WTC11 (cell line): ENCODE data around the gene GRM8. TPM values are rescaled to one million over a fixed set of nuclear protein-coding genes. Genes with fewer than 3 reads are reported as not detected.

Experiments used
- ATAC-seq: fragments of 200-7000 bp; cut with Tn5 transposase; 2 replicates; pipeline ENCODE4 v1.10.0; 2021; ENCODE audit warnings: mild to moderate bottlenecking, moderate library complexity
- CTCF ChIA-PET: fragments of 300-600 bp; sonication (Branson Sonifier 250); formaldehyde crosslinking; loops from one replicate; lab custom pipeline; 2021; ENCODE audit warnings: antibody characterized with exemption; lab: Charles Lee
- POLR2A ChIA-PET: fragments of 350-600 bp; sonication (Branson Sonifier 250); formaldehyde crosslinking; loops from one replicate; lab custom pipeline; 2021; ENCODE audit warnings: antibody characterized with exemption; lab: Charles Lee
- DNase-seq: peaks from one replicate; pipeline ENCODE4 v3.0.0; 2021; ENCODE audit warnings: low spot score
- H3K27ac Mint-ChIP-seq: 2 replicates; pipeline ENCODE4 v1.8.0; 2021; ENCODE audit warnings: mixed read lengths
- H3K27me3 Mint-ChIP-seq: 2 replicates; pipeline ENCODE4 v1.8.0; 2021; ENCODE audit warnings: low read depth, mild to moderate bottlenecking, moderate library complexity, mixed read lengths
- H3K36me3 Mint-ChIP-seq: 2 replicates; pipeline ENCODE4 v1.8.0; 2021; ENCODE audit warnings: mixed read lengths
- H3K4me1 Mint-ChIP-seq: 2 replicates; pipeline ENCODE4 v1.8.0; 2022; ENCODE audit warnings: mixed read lengths
- H3K4me3 Mint-ChIP-seq: 2 replicates; pipeline ENCODE4 v1.8.0; 2021; ENCODE audit warnings: mild to moderate bottlenecking, moderate library complexity, mixed read lengths
- H3K9me3 Mint-ChIP-seq: 2 replicates; pipeline ENCODE4 v1.8.0; 2021; ENCODE audit warnings: mixed read lengths
- ATF1 ChIP-seq: sonication (generic); formaldehyde crosslinking; IDR thresholded peaks from 2 replicates; pipeline ENCODE4 v1.8.1; 2023; ENCODE audit warnings: mild to moderate bottlenecking, moderate library complexity, missing genetic modification reagents
- FOXK1 ChIP-seq: sonication (generic); formaldehyde crosslinking; IDR thresholded peaks from 2 replicates; pipeline ENCODE4 v1.8.0; 2022; ENCODE audit warnings: mild to moderate bottlenecking, moderate library complexity, missing genetic modification reagents
- MYBL2 ChIP-seq: sonication (generic); formaldehyde crosslinking; IDR thresholded peaks from 2 replicates; pipeline ENCODE4 v1.8.1; 2023; ENCODE audit warnings: mild to moderate bottlenecking, moderate library complexity, missing genetic modification reagents
- NFE2L1 ChIP-seq: sonication (generic); formaldehyde crosslinking; IDR thresholded peaks from 2 replicates; pipeline ENCODE4 v1.8.1; 2023; ENCODE audit warnings: missing genetic modification reagents
- NFYB ChIP-seq: sonication (generic); formaldehyde crosslinking; conservative IDR thresholded peaks from 2 replicates; pipeline ENCODE4 v1.8.0; 2022; ENCODE audit warnings: low read depth, missing genetic modification reagents
- NR1H2 ChIP-seq: sonication (generic); formaldehyde crosslinking; IDR thresholded peaks from 2 replicates; pipeline ENCODE4 v1.9.0; 2021; ENCODE audit warnings: mild to moderate bottlenecking, moderate library complexity, missing genetic modification reagents
- SMAD4 ChIP-seq: sonication (generic); formaldehyde crosslinking; IDR thresholded peaks from 2 replicates; pipeline ENCODE4 v1.8.0; 2022; ENCODE audit warnings: mild to moderate bottlenecking, missing genetic modification reagents
- SP1 ChIP-seq: sonication (generic); formaldehyde crosslinking; conservative IDR thresholded peaks from 2 replicates; pipeline ENCODE4 v1.8.1; 2022; ENCODE audit warnings: missing genetic modification reagents
- TCF7 ChIP-seq: sonication (generic); formaldehyde crosslinking; IDR thresholded peaks from 2 replicates; pipeline ENCODE4 v1.8.0; 2022; ENCODE audit warnings: mild to moderate bottlenecking, low read depth, missing genetic modification reagents, moderate library complexity
- ZNF121 ChIP-seq: sonication (generic); formaldehyde crosslinking; IDR thresholded peaks from 2 replicates; pipeline ENCODE4 v1.8.0; 2023; ENCODE audit warnings: missing genetic modification reagents
- ZNF232 ChIP-seq: sonication (generic); formaldehyde crosslinking; IDR thresholded peaks from 2 replicates; pipeline ENCODE4 v1.8.0; 2022; ENCODE audit warnings: mild to moderate bottlenecking, missing genetic modification reagents
- ZNF263 ChIP-seq: sonication (generic); formaldehyde crosslinking; IDR thresholded peaks from 2 replicates; pipeline ENCODE4 v1.8.1; 2022; ENCODE audit warnings: low read depth, mild to moderate bottlenecking, moderate library complexity, missing genetic modification reagents
- total RNA-seq: library from RNA; stranded (reverse); gene quantifications from 3 replicates; pipeline ENCODE4 v1.2.3, GENCODE V29; 2021
- TF ChIP-seq, protein P1 (sequence below): sonication (generic); formaldehyde crosslinking; IDR thresholded peaks from 2 replicates; pipeline ENCODE4 v1.8.1; 2023; ENCODE audit warnings: mild to moderate bottlenecking, missing genetic modification reagents
- TF ChIP-seq, protein P2 (sequence below): fragments of 200-600 bp; IDR thresholded peaks from 2 replicates; pipeline ENCODE4 v1.8.0; 2022; ENCODE audit warnings: antibody characterized with exemption
- TF ChIP-seq, protein P3 (sequence below): sonication (generic); formaldehyde crosslinking; IDR thresholded peaks from 2 replicates; pipeline ENCODE4 v1.8.1; 2023; ENCODE audit warnings: mild to moderate bottlenecking, moderate library complexity, missing genetic modification reagents
- TF ChIP-seq, protein P4 (sequence below): sonication (generic); formaldehyde crosslinking; IDR thresholded peaks from 2 replicates; pipeline ENCODE4 v1.8.0; 2022; ENCODE audit warnings: mild to moderate bottlenecking, missing genetic modification reagents
- TF ChIP-seq, protein P5 (sequence below): sonication (generic); formaldehyde crosslinking; IDR thresholded peaks from 2 replicates; pipeline ENCODE4 v1.8.0; 2023; ENCODE audit warnings: mild to moderate bottlenecking, missing genetic modification reagents
- TF ChIP-seq, protein P6 (sequence below): fragments of 250-450 bp; sonication (Bioruptor Pico); IDR thresholded peaks from 2 replicates; pipeline ENCODE4 v1.9.0; 2021; ENCODE audit warnings: moderate library complexity, mild to moderate bottlenecking, inconsistent platforms, borderline replicate concordance
- TF ChIP-seq, protein P7 (sequence below): sonication (generic); formaldehyde crosslinking; IDR thresholded peaks from 2 replicates; pipeline ENCODE4 v1.8.1; 2023; ENCODE audit warnings: mild to moderate bottlenecking, missing genetic modification reagents, borderline replicate concordance

Gene GRM8
- total RNA-seq, 1 experiment from 2014 or later, result 2.3 TPM

DNA sequence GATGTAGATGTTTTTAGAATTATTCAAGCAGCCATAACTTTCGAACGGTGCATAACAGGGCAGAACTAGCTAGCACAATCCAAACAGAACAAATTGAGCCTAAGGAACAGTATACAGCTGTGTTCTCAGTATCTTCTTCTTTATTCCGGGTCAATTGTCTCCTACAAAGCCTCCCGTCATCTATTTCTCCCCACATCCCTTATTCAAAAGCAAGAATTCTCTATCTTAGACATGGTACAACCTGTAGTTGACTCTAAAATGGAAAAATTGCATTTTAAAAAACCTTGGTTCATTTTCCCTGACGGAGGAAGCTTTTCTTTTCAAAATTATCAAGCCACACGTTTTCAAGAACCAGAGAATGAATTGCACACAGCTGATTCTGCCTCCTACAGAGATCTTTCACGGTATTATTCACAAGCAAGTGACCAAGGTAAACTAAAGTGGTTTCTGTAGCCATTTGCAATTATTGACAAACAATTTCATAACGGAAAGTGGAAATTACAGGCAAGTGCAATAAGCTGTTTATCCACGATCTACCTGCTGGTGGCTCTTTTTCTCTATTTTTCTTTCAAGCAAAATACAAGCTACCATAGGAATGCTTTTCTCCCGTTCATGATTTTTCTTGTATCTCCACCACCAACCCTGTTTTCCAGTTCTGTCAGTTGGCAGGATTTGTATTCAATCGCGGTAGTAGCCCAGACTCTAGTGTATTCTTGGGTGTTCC lies 2.3 kb downstream of the GRM8 start:
- CTCF ChIA-PET, result interaction anchor here (1.0 to 3.0 kb wide), 4 partner anchors 10 to 197 kb away, joined by 3 to 21 read pairs (median 4); no protein-coding TSS in a partner anchor
- TF ChIP-seq NFYB (CRISPR knock-in tag) (no peak), ATF1 (CRISPR knock-in tag) (no peak), ZNF232 (CRISPR knock-in tag) (no peak), MYBL2 (CRISPR knock-in tag) (no peak), SP1 (no peak), TCF7 (CRISPR knock-in tag) (no peak)
- TF ChIP-seq, protein P1, sequence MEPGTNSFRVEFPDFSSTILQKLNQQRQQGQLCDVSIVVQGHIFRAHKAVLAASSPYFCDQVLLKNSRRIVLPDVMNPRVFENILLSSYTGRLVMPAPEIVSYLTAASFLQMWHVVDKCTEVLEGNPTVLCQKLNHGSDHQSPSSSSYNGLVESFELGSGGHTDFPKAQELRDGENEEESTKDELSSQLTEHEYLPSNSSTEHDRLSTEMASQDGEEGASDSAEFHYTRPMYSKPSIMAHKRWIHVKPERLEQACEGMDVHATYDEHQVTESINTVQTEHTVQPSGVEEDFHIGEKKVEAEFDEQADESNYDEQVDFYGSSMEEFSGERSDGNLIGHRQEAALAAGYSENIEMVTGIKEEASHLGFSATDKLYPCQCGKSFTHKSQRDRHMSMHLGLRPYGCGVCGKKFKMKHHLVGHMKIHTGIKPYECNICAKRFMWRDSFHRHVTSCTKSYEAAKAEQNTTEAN (CRISPR knock-in tag), result no peak
- TF ChIP-seq, protein P2, sequence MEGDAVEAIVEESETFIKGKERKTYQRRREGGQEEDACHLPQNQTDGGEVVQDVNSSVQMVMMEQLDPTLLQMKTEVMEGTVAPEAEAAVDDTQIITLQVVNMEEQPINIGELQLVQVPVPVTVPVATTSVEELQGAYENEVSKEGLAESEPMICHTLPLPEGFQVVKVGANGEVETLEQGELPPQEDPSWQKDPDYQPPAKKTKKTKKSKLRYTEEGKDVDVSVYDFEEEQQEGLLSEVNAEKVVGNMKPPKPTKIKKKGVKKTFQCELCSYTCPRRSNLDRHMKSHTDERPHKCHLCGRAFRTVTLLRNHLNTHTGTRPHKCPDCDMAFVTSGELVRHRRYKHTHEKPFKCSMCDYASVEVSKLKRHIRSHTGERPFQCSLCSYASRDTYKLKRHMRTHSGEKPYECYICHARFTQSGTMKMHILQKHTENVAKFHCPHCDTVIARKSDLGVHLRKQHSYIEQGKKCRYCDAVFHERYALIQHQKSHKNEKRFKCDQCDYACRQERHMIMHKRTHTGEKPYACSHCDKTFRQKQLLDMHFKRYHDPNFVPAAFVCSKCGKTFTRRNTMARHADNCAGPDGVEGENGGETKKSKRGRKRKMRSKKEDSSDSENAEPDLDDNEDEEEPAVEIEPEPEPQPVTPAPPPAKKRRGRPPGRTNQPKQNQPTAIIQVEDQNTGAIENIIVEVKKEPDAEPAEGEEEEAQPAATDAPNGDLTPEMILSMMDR, result no peak
- TF ChIP-seq, all 79 proteins: peak for 0
- no peaks in the 10 kb centered on the region for H3K36me3 Mint-ChIP-seq
- POLR2A ChIA-PET, result no interaction called here
- H3K9me3 Mint-ChIP-seq, result no peaks in the 10 kb centered on the region
- ATAC-seq (no peak), DNase-seq (no peak)
- H3K4me1 Mint-ChIP-seq, result peaks cover 15% of the 10 kb centered on the region
- H3K27ac Mint-ChIP-seq, result no peak overlapping the region
- H3K4me3 Mint-ChIP-seq, result peak overlapping the region; percentile 66
- peaks cover 84% of the 10 kb centered on the region for H3K27me3 Mint-ChIP-seq

DNA sequence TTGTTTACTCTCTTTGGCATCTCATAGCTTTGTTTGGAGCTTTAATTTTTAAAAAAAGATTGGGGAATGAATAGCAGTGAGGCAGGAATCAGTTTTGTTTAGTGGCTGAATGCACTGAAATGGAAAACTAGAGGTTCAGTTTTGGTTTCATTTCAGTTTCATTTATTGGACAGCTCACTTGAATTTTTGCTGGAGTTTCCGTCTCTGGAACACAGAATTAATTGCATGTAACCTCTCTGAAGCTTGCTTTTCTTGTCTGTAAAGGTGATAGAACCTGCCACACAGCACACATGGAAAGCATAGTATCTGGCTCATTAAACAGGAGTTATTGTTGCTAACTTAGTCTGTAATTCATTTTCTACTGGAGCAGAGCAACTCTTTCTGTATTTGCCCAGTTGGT lies 7.1 kb downstream of the GRM8 start:
- DNase-seq (no peak), ATAC-seq (no peak)
- Mint-ChIP-seq H3K9me3 (no peaks in the 10 kb centered on the region), H3K27ac (no peak overlapping the region), H3K27me3 (peaks cover 54% of the 10 kb centered on the region), H3K4me1 (peaks cover under 1% of the 10 kb centered on the region; the same call in 1 of the 2 replicates), H3K36me3 (no peaks in the 10 kb centered on the region), H3K4me3 (no peak overlapping the region)
- ChIA-PET POLR2A (interaction anchor here (0.6 kb wide), 1 partner anchor 421 kb away, joined by 3 read pairs; no protein-coding TSS in a partner anchor), CTCF (no interaction called here)
- no peak for TF ChIP-seq ATF1 (CRISPR knock-in tag)
- no peak for TF ChIP-seq NFE2L1 (CRISPR knock-in tag)
- TF ChIP-seq SP1, result no peak
- no peak for TF ChIP-seq ZNF121 (CRISPR knock-in tag)
- no peak for TF ChIP-seq SMAD4 (CRISPR knock-in tag)
- TF ChIP-seq, protein P3, sequence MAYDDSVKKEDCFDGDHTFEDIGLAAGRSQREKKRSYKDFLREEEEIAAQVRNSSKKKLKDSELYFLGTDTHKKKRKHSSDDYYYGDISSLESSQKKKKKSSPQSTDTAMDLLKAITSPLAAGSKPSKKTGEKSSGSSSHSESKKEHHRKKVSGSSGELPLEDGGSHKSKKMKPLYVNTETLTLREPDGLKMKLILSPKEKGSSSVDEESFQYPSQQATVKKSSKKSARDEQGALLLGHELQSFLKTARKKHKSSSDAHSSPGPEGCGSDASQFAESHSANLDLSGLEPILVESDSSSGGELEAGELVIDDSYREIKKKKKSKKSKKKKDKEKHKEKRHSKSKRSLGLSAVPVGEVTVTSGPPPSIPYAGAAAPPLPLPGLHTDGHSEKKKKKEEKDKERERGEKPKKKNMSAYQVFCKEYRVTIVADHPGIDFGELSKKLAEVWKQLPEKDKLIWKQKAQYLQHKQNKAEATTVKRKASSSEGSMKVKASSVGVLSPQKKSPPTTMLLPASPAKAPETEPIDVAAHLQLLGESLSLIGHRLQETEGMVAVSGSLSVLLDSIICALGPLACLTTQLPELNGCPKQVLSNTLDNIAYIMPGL (CRISPR knock-in tag), result no peak
- TF ChIP-seq, protein P4, sequence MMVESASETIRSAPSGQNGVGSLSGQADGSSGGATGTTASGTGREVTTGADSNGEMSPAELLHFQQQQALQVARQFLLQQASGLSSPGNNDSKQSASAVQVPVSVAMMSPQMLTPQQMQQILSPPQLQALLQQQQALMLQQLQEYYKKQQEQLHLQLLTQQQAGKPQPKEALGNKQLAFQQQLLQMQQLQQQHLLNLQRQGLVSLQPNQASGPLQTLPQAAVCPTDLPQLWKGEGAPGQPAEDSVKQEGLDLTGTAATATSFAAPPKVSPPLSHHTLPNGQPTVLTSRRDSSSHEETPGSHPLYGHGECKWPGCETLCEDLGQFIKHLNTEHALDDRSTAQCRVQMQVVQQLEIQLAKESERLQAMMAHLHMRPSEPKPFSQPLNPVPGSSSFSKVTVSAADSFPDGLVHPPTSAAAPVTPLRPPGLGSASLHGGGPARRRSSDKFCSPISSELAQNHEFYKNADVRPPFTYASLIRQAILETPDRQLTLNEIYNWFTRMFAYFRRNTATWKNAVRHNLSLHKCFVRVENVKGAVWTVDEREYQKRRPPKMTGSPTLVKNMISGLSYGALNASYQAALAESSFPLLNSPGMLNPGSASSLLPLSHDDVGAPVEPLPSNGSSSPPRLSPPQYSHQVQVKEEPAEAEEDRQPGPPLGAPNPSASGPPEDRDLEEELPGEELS (CRISPR knock-in tag), result no peak
- TF ChIP-seq, protein P5, sequence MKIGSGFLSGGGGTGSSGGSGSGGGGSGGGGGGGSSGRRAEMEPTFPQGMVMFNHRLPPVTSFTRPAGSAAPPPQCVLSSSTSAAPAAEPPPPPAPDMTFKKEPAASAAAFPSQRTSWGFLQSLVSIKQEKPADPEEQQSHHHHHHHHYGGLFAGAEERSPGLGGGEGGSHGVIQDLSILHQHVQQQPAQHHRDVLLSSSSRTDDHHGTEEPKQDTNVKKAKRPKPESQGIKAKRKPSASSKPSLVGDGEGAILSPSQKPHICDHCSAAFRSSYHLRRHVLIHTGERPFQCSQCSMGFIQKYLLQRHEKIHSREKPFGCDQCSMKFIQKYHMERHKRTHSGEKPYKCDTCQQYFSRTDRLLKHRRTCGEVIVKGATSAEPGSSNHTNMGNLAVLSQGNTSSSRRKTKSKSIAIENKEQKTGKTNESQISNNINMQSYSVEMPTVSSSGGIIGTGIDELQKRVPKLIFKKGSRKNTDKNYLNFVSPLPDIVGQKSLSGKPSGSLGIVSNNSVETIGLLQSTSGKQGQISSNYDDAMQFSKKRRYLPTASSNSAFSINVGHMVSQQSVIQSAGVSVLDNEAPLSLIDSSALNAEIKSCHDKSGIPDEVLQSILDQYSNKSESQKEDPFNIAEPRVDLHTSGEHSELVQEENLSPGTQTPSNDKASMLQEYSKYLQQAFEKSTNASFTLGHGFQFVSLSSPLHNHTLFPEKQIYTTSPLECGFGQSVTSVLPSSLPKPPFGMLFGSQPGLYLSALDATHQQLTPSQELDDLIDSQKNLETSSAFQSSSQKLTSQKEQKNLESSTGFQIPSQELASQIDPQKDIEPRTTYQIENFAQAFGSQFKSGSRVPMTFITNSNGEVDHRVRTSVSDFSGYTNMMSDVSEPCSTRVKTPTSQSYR (CRISPR knock-in tag), result no peak
- no peak for TF ChIP-seq ZNF232 (CRISPR knock-in tag)
- TF ChIP-seq MYBL2 (CRISPR knock-in tag), result no peak
- TF ChIP-seq, protein P6, sequence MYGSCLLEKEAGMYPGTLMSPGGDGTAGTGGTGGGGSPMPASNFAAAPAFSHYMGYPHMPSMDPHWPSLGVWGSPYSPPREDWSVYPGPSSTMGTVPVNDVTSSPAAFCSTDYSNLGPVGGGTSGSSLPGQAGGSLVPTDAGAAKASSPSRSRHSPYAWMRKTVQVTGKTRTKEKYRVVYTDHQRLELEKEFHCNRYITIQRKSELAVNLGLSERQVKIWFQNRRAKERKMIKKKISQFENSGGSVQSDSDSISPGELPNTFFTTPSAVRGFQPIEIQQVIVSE, result no peak
- TF ChIP-seq, protein P7, sequence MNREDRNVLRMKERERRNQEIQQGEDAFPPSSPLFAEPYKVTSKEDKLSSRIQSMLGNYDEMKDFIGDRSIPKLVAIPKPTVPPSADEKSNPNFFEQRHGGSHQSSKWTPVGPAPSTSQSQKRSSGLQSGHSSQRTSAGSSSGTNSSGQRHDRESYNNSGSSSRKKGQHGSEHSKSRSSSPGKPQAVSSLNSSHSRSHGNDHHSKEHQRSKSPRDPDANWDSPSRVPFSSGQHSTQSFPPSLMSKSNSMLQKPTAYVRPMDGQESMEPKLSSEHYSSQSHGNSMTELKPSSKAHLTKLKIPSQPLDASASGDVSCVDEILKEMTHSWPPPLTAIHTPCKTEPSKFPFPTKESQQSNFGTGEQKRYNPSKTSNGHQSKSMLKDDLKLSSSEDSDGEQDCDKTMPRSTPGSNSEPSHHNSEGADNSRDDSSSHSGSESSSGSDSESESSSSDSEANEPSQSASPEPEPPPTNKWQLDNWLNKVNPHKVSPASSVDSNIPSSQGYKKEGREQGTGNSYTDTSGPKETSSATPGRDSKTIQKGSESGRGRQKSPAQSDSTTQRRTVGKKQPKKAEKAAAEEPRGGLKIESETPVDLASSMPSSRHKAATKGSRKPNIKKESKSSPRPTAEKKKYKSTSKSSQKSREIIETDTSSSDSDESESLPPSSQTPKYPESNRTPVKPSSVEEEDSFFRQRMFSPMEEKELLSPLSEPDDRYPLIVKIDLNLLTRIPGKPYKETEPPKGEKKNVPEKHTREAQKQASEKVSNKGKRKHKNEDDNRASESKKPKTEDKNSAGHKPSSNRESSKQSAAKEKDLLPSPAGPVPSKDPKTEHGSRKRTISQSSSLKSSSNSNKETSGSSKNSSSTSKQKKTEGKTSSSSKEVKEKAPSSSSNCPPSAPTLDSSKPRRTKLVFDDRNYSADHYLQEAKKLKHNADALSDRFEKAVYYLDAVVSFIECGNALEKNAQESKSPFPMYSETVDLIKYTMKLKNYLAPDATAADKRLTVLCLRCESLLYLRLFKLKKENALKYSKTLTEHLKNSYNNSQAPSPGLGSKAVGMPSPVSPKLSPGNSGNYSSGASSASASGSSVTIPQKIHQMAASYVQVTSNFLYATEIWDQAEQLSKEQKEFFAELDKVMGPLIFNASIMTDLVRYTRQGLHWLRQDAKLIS (CRISPR knock-in tag), result no peak
- no peak for TF ChIP-seq ZNF263 (CRISPR knock-in tag)
- TF ChIP-seq NR1H2 (CRISPR knock-in tag), result no peak
- no peak for TF ChIP-seq FOXK1 (CRISPR knock-in tag)
